Ovary (tissue), 3 donors: ENCODE results near the gene PRR15L.

Source experiments
- CTCF ChIP-seq, 3 donors: fragments of 450-650 bp in 2 of 3; fragments of 200-600 bp in 1 of 3; IDR thresholded peaks; one replicate each; pipeline versions ENCODE4 v1.5.1 to v1.8.0; 2016 to 2022; ENCODE audit warnings: antibody characterized with exemption in 3 of 3, mild to moderate bottlenecking in 1 of 3
- EP300 ChIP-seq: sonication (generic); formaldehyde crosslinking; IDR thresholded peaks from one replicate; pipeline ENCODE4 v1.6.1; 2017; ENCODE audit warnings: antibody characterized with exemption
- POLR2A ChIP-seq: fragments of 450-650 bp; IDR thresholded peaks from one replicate; pipeline ENCODE4 v1.6.1; 2017; ENCODE audit warnings: antibody characterized with exemption, mild to moderate bottlenecking, moderate library complexity
- donor health status: DM: no; HTN: no; CAD: no.

GRCh38 chr17:47973541-47973940 lies 15.9 kb upstream of the PRR15L start:
- TF ChIP-seq POLR2A (no peak), CTCF (IDR thresholded peaks at IDR 0.05) (no peak), EP300 (no peak)
